CD14-positive monocyte (primary cell): ENCODE results near the gene CDSN. TPM values are rescaled to one million over a fixed set of nuclear protein-coding genes. Genes with fewer than 3 reads are reported as not detected.

Experiments used
- DNase-seq, 3 donors: peaks; one replicate each; pipeline ENCODE4 v3.0.0-alpha.2; 2011 to 2022
- H2AFZ ChIP-seq: 2 replicates; pipeline ENCODE4 v1.6.0; 2012; ENCODE audit warnings: mild to moderate bottlenecking, low read depth, low read length, inconsistent platforms; ENCODE audit not compliant: insufficient read depth, poor library complexity, severe bottlenecking
- H3K27ac ChIP-seq, 2 donors: 1 replicate in 1 of 2; 2 replicates in 1 of 2; pipeline ENCODE4 v1.5.1; 2012 to 2013; ENCODE audit warnings: low read length in 2 of 2, control low read depth in 1 of 2, inconsistent platforms in 1 of 2, low read depth in 1 of 2, mild to moderate bottlenecking in 1 of 2
- H3K27me3 ChIP-seq, 2 donors: one replicate each; pipeline versions ENCODE4 v1.6.0 to v1.6.1; 2011 to 2013; ENCODE audit warnings: low read length in 2 of 2; ENCODE audit not compliant: control insufficient read depth in 2 of 2, insufficient read depth in 2 of 2
- H3K36me3 ChIP-seq, 2 donors: replicated peaks in 1 of 2; 1 replicate in 1 of 2; 2 replicates in 1 of 2; pipeline versions ENCODE4 v1.5.1 to v1.6.1; 2012 to 2013; ENCODE audit warnings: low read length in 2 of 2, control low read depth in 1 of 2, inconsistent platforms in 1 of 2, mild to moderate bottlenecking in 1 of 2; ENCODE audit not compliant: insufficient read depth in 2 of 2, control insufficient read depth in 1 of 2
- H3K4me1 ChIP-seq, 2 donors: 1 replicate in 1 of 2; 2 replicates in 1 of 2; pipeline versions ENCODE4 v1.5.1 to v1.6.1; 2012 to 2013; ENCODE audit warnings: low read length in 2 of 2, control low read depth in 1 of 2, inconsistent platforms in 1 of 2, mild to moderate bottlenecking in 1 of 2, moderate library complexity in 1 of 2; ENCODE audit not compliant: insufficient read depth in 2 of 2, control insufficient read depth in 1 of 2
- H3K4me2 ChIP-seq: replicated peaks from 2 replicates; pipeline ENCODE3; 2012; ENCODE audit warnings: low read length, moderate library complexity, mild to moderate bottlenecking; ENCODE audit not compliant: poor library complexity, severe bottlenecking; ENCODE audit errors: extremely low read depth
- H3K4me3 ChIP-seq, 3 experiments: fragments of 200-600 bp in 1 of 3; sonication (generic) in 1 of 3; replicated peaks in 1 of 3; 1 replicate in 2 of 3; 2 replicates in 1 of 3; pipeline ENCODE4 v1.5.1; 2011 to 2013; ENCODE audit warnings: low read length in 3 of 3, mild to moderate bottlenecking in 3 of 3, control low read depth in 2 of 3, low read depth in 2 of 3, inconsistent platforms in 1 of 3, moderate library complexity in 1 of 3
- H3K79me2 ChIP-seq: 2 replicates; pipeline ENCODE4 v1.6.0; 2012; ENCODE audit warnings: mild to moderate bottlenecking, control low read depth, inconsistent platforms, low read length, moderate library complexity; ENCODE audit not compliant: insufficient read depth
- H3K9ac ChIP-seq: 2 replicates; pipeline ENCODE4 v1.6.0; 2017; ENCODE audit warnings: low read length, mild to moderate bottlenecking; ENCODE audit not compliant: insufficient read depth, poor library complexity, severe bottlenecking
- H3K9me3 ChIP-seq, 2 donors: replicated peaks in 1 of 2; 1 replicate in 1 of 2; 2 replicates in 1 of 2; pipeline versions ENCODE4 v1.5.1 to v1.6.1; 2012 to 2013; ENCODE audit warnings: low read length in 2 of 2, control low read depth in 1 of 2; ENCODE audit not compliant: control insufficient read depth in 1 of 2, insufficient read depth in 1 of 2
- H4K20me1 ChIP-seq: 2 replicates; pipeline ENCODE4 v1.6.0; 2012; ENCODE audit warnings: mild to moderate bottlenecking, low read length, control low read depth, moderate library complexity; ENCODE audit not compliant: insufficient read depth
- H3K27ac Mint-ChIP-seq, 7 donors: one replicate each; pipeline ENCODE4 v1.8.0; 2020; ENCODE audit warnings: mild to moderate bottlenecking in 7 of 7, mixed read lengths in 7 of 7, moderate library complexity in 6 of 7, inconsistent platforms in 2 of 7
- H3K27me3 Mint-ChIP-seq, 3 donors: one replicate each; pipeline ENCODE4 v1.8.0; 2021 to 2022; ENCODE audit warnings: low read depth in 3 of 3, mild to moderate bottlenecking in 3 of 3, mixed read lengths in 3 of 3, moderate library complexity in 3 of 3, inconsistent platforms in 1 of 3
- H3K36me3 Mint-ChIP-seq, 2 donors: one replicate each; pipeline ENCODE4 v1.8.0; 2020; ENCODE audit warnings: mixed read lengths in 2 of 2, inconsistent platforms in 1 of 2, mild to moderate bottlenecking in 1 of 2
- H3K4me1 Mint-ChIP-seq: one replicate; pipeline ENCODE4 v1.8.0; 2020; ENCODE audit warnings: mild to moderate bottlenecking, mixed read lengths
- H3K4me3 Mint-ChIP-seq, 2 donors: one replicate each; pipeline ENCODE4 v1.8.0; 2020; ENCODE audit warnings: mild to moderate bottlenecking in 2 of 2, mixed read lengths in 2 of 2, moderate library complexity in 1 of 2
- H3K9me3 Mint-ChIP-seq, 7 donors: one replicate each; pipeline ENCODE4 v1.8.0; 2020 to 2022; ENCODE audit warnings: mixed read lengths in 7 of 7, mild to moderate bottlenecking in 6 of 7, moderate library complexity in 6 of 7, inconsistent platforms in 2 of 7
- WGBS: methylation state at CpG from one replicate; pipeline ENCODE4 v1.1.5; 2013; ENCODE audit warnings: missing lambda C conversion rate; ENCODE audit not compliant: insufficient coverage; 5-methylcytosine and 5-hydroxymethylcytosine counted together
- intact Hi-C, 2 donors: fragments of 100-400 bp; cut with micrococcal nuclease; formaldehyde crosslinking; loops; one replicate each; pipeline versions ENCODE4 v1.15.0 to v1.15.1; 2023
- polyA plus RNA-seq, 3 donors: library from polyadenylated mRNA; depleted of rRNA in 1 of 3; unstranded in 2 of 3; stranded (reverse) in 1 of 3; fragments of 300-500 nt in 2 of 3; fragments of >200 nt in 1 of 3; fragmentation: Illumina TruSeq in 2 of 3; gene quantifications; 1 replicate in 2 of 3; 2 replicates in 1 of 3; pipeline ENCODE4 v1.2.3, GENCODE V29; 2012 to 2021
- TF ChIP-seq, protein P1 (sequence below): fragments of 200-600 bp; IDR thresholded peaks from one replicate; pipeline ENCODE4 v1.8.0; 2022; ENCODE audit warnings: antibody characterized with exemption, mild to moderate bottlenecking

CDSN gene
- polyA plus RNA-seq, 3 donors = not detected

DNA sequence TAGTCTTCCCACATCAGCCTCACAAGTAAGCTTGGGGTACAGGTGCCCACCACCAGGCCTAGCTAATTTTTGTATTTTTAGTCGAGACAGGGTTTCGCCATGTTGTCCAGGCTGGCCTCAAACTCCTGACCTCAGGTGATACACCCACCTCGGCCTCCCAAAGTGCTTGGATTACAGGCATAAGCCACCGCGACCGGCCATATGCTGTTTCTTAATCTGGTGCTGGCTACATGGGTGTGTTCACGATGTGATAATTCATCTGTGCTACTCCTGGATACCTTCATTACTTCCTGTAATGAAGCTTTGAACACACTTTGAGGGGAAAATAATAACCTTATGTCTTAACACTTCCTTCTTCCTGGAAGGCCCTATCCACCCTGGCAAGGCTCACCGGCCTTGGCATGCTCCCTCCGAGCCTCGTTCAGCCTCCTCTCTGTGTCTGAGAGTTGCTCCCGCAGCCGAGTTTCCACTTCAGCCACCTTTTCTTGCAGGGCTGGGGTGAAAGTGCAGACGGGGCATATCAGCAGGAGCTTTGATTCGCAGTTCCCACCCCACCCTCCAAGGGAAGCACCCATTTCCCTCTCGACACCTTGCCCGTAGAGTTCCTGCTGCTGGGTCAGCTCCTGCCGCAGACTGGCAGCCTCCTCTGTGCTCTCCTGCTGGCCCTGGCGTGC lies 24.2 kb upstream of the CDSN start:
- no peak for DNase-seq
- Histone ChIP-seq H3K27me3 (no peaks in the 10 kb centered on the region), H3K27ac (no peak overlapping the region), H3K4me2 (no peak overlapping the region), H3K4me3 (no peak overlapping the region), H3K4me1 (no peaks in the 10 kb centered on the region), H3K79me2 (no peaks in the 10 kb centered on the region), H3K36me3 (peaks cover 15 to 32% of the 10 kb centered on the region in 2 donors), H4K20me1 (no peaks in the 10 kb centered on the region), H3K9ac (no peak overlapping the region), H2AFZ (no peak overlapping the region), H3K9me3 (no peaks in the 10 kb centered on the region)
- peak overlapping the region in 3 of 7 donors; percentile 9 to 54 (median 34) for H3K27ac Mint-ChIP-seq
- 98% methylated on average over 14 of the region's 18 CpGs for WGBS
- H3K27me3 Mint-ChIP-seq = peaks cover 0 to 4% (median 0%) of the 10 kb centered on the region in 3 donors
- intact Hi-C loops = no loop called here
- peaks cover 22 to 29% of the 10 kb centered on the region in 2 donors for H3K36me3 Mint-ChIP-seq
- no peaks in the 10 kb centered on the region for H3K4me1 Mint-ChIP-seq
- no peaks in the 10 kb centered on the region for H3K9me3 Mint-ChIP-seq
- TF ChIP-seq, protein P1, sequence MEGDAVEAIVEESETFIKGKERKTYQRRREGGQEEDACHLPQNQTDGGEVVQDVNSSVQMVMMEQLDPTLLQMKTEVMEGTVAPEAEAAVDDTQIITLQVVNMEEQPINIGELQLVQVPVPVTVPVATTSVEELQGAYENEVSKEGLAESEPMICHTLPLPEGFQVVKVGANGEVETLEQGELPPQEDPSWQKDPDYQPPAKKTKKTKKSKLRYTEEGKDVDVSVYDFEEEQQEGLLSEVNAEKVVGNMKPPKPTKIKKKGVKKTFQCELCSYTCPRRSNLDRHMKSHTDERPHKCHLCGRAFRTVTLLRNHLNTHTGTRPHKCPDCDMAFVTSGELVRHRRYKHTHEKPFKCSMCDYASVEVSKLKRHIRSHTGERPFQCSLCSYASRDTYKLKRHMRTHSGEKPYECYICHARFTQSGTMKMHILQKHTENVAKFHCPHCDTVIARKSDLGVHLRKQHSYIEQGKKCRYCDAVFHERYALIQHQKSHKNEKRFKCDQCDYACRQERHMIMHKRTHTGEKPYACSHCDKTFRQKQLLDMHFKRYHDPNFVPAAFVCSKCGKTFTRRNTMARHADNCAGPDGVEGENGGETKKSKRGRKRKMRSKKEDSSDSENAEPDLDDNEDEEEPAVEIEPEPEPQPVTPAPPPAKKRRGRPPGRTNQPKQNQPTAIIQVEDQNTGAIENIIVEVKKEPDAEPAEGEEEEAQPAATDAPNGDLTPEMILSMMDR = no peak
- no peak overlapping the region for H3K4me3 Mint-ChIP-seq

GRCh38 chr6:31143148-31143547 lies 22.9 kb upstream of the CDSN start:
- no peak overlapping the region for H2AFZ ChIP-seq
- peaks cover 15 to 30% of the 10 kb centered on the region in 2 donors for H3K36me3 ChIP-seq
- 92% methylated on average over 9 of the region's 11 CpGs for WGBS
- H3K27me3 Mint-ChIP-seq = peaks cover 0 to 12% (median 2%) of the 10 kb centered on the region in 3 donors
- H3K79me2 ChIP-seq = no peaks in the 10 kb centered on the region
- H4K20me1 ChIP-seq = no peaks in the 10 kb centered on the region
- H3K9ac ChIP-seq = no peak overlapping the region
- H3K27me3 ChIP-seq = no peaks in the 10 kb centered on the region
- no peak overlapping the region for H3K4me3 Mint-ChIP-seq
- no peak overlapping the region for H3K27ac Mint-ChIP-seq
- H3K4me3 ChIP-seq = no peak overlapping the region
- H3K4me1 Mint-ChIP-seq = no peaks in the 10 kb centered on the region
- H3K4me2 ChIP-seq = no peak overlapping the region
- no peak for DNase-seq
- TF ChIP-seq, protein P1 = no peak
- peaks cover 22 to 25% of the 10 kb centered on the region in 2 donors for H3K36me3 Mint-ChIP-seq
- intact Hi-C loops = no loop called here
- no peaks in the 10 kb centered on the region for H3K9me3 ChIP-seq
- H3K9me3 Mint-ChIP-seq = no peaks in the 10 kb centered on the region
- no peak overlapping the region for H3K27ac ChIP-seq
- no peaks in the 10 kb centered on the region for H3K4me1 ChIP-seq
